ENCODE results near the gene GABRQ. TPM values are rescaled to one million over a fixed set of nuclear protein-coding genes. Genes with fewer than 3 reads are reported as not detected.

Gene GABRQ
- polyA plus RNA-seq, 1 experiment, result not detected

Other genes starting within 250 kb of the GABRQ start
- not detected in 2 replicates for gene GABRA3, start 186.6 kb upstream of the GABRQ start, polyA plus RNA-seq (2011; rRNA removed)
- 0.06 TPM in 1 of 2 replicates, not detected in the other for gene MAGEA3, start 60.9 kb downstream of the GABRQ start, polyA plus RNA-seq (2011; rRNA removed)
- gene CSAG2, start 71.4 kb downstream of the GABRQ start, polyA plus RNA-seq (2011; rRNA removed), result not detected in 2 replicates
- not detected in 2 replicates for gene MAGEA2B, start 76.7 kb downstream of the GABRQ start, polyA plus RNA-seq (2011; rRNA removed)
- not detected in 2 replicates for gene CSAG1, start 95.8 kb downstream of the GABRQ start, polyA plus RNA-seq (2011; rRNA removed)
- gene MAGEA12, start 95.9 kb downstream of the GABRQ start, polyA plus RNA-seq (2011; rRNA removed), result not detected in 2 replicates
- not detected in 2 replicates for gene MAGEA2, start 115.9 kb downstream of the GABRQ start, polyA plus RNA-seq (2011; rRNA removed)
- gene CSAG3, start 121.3 kb downstream of the GABRQ start, polyA plus RNA-seq (2011; rRNA removed), result not detected in 2 replicates
- not detected in 2 replicates for gene MAGEA6, start 131.8 kb downstream of the GABRQ start, polyA plus RNA-seq (2011; rRNA removed)
- 19.1 and 44.5 TPM in 2 replicates for gene CETN2, start 192.9 kb downstream of the GABRQ start, polyA plus RNA-seq (2011; rRNA removed)
- 10.3 and 13.7 TPM in 2 replicates for gene NSDHL, start 193.2 kb downstream of the GABRQ start, polyA plus RNA-seq (2011; rRNA removed)

All from BJ (cell line).